GM18868 (cell line): ENCODE measurements around the gene EXOC4.

ENCODE experiments used
- ATAC-seq: cut with Tn5 transposase; IDR thresholded peaks from one replicate; pipeline ENCODE4 v1.9.1; 2021; ENCODE audit warnings: mild to moderate bottlenecking, moderate library complexity; ENCODE audit not compliant: unreplicated experiment

EXOC4 gene

DNA sequence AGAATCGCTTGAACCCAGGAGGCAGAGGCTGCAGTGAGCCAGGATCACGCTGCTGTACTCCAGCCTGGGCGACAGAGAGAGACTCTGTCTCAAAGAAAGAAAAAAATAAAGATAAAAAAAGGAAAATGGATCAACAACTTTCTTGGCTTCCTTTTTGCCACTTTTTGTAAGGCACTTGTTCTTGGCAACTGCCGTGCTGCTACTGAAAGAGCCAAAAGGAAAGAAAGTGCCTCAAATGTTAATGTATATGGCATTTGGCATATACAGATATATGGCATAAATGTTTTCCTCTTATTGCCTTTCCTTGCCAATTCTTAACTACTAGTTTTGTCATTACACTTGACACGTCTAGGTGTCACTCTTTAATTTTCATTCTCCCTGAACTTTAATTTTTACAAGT is 480.5 kb downstream of the EXOC4 start:
- no peak for ATAC-seq

DNA sequence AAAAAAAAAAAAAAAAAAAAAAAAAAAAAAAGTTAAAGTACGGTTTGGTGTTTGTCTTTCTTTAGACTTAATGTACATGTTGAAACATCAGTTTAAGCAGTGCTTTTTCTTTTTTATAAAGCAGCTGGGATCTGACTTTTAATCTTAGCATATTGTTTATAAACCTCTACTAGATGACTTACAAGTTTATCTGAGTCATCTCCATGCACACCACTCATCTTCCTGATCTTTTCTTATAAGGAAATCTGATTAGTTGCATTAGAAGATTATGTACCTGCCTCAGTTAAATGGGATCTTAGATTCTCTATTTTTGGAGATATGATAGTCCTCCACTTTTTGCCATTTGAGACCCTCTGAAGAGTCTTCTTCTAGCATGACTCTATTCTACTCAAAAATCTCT is 482.3 kb downstream of the EXOC4 start:
- ATAC-seq = no peak

DNA sequence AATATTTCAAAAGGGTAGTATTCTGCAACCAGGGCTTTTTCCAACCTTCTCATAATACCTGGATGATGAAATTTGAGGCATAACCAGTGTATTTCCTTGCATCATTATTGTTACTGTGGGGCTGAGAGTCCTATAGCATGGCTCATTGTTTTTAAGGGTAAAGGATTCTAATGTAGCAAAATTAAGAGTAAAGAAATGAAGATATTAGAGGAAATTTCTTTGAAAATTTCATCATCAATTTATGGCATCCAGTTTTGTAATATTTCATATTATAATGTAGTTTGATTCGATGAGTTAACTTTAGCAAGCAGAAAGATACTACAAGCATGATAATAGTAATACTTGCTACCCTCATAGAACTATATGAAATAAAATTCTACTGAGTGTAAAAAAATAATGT is 486.9 kb downstream of the EXOC4 start:
- no peak for ATAC-seq

DNA sequence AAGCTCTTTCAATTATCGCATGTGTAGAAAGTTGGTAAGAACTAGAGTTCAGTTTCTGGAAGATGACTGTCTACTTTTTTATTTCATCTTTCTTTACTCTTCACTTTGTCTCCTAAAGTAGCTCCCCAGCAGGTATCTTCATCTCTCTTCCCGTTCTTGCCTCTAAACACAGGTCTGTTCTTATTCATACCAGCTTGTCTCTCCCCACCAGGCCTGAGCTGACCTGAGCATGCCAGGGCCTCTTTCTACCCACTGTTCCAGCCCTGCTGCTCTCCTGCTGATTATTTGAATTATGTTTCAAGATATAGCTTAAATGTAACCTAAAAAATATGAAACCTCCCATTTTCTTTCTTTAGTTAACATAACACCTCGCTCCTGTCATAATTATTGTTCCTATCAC is 488.2 kb downstream of the EXOC4 start:
- no peak for ATAC-seq

DNA sequence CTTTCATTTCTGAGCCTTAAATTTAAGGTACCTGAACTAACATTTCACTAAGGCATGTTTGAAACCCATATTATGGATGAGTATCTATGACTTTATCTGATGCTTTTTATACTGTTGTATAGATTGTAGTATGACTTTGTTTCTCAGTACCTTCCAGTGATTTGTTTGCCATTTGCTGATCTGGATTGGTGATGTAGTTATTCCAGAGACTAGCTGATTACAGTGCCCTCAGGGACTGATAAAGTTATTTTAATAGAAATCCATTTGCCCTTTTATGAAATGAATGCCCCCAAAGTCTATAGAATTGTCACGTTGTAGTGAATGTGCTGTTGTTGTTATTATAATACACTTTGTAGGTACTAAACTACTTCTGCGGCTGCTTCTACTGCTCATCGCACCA is 488.8 kb downstream of the EXOC4 start:
- ATAC-seq = no peak

DNA sequence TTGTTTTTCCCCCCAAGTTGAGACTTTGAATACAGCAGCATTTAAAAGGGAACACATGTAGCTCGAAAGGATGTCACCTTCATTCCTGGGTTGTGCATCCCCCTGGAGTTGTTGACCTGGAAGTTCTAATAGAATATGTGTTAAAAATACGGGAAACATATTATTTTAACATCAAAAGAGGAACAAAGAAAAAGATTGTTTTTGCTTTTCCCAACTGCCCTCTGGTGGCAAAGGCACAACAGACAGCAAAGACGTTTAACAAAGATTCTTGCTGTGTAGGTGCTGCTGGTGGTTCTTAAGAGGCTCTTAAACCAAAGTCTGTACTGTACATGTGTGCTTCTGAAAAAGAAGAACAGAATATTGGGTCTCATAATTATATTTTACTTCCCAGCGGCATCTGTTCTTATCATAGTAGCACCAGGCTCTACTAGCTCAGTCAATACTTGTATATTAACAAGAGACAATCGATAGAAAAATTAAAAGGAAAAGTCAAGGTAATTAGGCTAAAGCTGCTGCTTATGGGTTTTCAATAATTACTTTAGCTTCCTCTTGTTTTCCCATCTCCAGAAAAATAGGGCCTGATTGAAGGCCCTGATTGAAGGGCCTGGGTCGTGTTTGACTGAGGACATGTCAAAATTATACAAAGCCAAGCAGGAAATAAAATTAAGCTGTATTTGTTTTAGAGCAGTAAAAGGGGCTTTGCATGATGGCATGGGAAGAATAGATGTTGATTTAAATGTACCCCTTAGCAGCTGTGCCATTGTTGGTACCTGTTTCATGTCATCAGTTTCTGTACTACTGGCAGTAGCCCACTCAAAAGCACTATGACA is 490.0 kb downstream of the EXOC4 start:
- ATAC-seq = no peak

DNA sequence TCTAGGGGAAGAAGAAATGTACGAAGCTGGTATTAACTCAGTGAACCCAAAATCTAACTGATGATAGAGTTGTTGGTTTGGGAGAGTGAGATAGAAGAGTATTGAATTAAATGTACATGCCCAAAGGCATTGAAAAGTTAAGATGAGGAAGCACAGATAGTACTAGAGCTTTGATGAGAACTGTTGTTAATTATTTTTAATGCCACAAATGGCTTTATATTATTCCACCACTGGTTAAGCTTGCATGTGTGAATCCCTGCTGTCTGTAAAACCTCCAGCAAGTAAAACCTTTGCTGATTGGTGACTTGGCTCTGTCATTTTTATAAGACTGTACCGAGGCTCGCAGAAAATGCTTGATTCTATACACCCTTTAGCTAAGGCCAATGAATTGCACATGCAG is 491.6 kb downstream of the EXOC4 start:
- no peak for ATAC-seq

DNA sequence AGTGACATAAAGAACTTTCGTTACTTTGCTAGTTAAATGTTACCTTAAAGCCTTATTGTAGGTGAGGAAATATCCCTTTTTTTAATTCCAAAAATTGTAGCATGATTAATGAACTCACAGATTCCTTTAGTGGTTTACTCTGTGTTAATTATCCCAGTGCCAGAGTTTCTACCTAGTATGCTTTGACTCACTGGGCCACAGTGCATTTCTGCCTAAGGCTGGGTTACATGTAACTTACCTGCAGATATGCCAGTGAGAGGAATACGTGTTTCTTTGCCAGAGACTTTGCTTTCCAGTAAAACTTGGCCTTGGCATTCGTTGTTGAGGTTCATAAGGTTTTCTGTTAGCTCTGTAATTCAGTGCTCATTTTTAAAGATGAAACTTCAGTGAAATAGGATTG is 493.4 kb downstream of the EXOC4 start:
- no peak for ATAC-seq

DNA sequence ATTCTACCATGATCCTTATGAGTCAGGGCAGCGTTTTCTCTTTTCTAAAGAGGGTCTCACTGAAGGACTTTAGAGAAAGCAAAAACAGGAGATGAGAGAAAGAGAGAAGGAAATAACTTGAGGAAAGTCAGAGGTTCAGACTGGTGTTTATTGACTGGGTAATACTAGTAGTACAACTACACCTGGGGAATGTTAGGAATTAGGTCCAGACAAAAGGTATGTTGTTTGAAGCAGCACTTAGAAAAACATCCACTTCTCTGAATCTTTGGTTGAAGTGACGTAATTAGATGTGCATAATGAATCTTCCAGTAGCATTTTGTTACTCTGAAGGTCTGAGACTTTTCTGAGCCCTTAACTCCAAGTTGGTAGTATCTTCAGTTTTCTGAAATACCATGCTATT is 494.0 kb downstream of the EXOC4 start:
- no peak for ATAC-seq

DNA sequence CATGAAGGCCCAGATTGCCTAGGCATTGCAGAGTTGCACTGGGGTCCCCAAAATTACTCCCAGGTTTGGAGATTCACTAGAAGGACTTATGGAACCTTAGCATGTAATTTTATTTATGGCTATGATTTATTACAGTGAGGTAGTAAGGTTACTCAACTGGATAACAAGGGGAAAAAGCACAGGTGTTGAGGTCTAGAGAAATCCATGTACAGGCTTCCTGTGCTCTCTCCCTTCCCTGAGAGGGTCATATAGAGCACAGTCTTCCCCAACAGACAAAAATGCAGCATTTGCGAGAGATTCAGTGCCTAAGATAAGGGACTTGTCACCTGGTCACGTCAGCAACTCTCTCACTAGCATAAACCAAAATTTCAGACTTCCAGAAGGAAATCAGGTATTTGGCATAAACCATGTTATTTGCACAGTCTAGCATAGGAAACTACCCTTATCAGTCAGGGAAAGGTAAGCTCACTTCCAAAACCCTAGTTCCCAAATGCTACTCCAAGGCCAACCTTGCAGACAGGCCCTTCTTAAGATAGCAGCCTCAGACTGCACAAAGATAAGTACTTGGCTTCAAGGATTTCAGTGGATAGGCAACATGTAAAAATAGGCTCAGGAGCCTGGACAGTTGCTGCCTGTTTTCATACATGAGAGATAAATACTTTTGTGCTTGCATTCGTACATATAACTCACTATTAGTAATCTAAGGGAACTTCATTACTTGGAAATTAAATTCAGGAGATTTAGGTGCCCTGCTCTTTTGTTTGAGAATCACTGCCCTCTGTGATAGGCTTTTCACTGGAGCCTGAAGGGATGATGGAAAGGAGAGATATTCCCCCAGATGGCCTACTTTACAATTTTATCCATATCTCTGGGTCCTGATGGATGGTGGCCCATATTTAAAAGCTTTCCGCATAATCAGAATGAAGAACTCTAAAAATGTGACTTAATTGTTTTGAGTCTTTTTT is 495.8 kb downstream of the EXOC4 start:
- no peak for ATAC-seq

DNA sequence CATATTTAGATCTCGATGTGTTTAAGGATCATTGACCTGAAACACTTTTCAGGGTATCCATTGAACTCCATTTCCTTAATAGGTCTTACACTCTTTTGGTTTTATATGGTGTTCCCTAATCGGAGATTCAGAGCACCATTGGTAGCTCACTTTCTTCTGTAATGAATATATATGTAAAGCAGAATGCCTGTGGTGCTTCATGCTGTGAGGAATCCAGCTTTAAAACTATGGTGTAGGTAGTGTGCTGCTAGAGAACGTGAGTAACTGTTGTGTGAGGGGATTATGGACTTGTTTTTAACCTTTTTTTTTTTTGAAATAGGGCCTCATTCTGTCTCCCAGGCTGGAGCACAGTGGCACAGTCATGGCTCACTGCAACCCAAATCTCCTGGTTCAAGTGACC is 497.4 kb downstream of the EXOC4 start:
- no peak for ATAC-seq

DNA sequence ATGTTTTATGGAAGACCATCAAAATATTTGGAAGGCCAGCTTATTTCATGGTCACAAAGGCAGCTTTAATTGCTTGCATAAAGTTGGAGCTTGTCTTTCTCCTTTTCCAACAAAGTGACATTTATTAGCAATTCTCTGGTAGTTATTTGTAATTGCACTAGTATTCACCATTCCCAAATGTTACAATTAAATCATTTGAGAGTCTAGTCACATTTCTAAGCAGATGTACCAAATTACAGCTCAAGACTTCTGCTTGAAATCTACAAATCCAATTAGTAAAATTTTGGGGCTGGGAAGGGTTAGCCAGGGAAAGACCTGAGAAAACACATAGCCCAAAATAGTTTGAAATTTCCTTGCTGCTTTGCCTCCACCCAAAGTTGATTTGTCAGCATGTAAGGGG is 498.2 kb downstream of the EXOC4 start:
- ATAC-seq = no peak

DNA sequence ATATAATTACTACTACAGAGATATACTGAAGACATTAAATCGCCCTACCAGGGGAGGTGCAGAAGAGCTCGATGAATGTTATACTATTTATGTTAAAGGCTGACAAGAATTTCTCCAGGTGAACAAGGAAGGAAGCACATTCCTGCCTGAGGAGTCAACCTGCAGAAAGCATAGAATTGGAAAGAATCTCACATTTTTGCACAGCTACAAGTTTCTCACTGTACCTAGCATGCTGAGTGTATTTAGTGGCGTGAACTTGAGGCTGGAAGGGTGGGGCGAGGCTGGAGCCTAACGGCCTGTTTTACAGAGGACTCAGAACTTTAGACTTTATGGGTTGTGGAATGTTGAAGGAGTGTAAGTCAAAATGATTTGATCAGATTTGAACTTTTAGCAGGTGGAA is 500.6 kb downstream of the EXOC4 start:
- ATAC-seq = no peak

DNA sequence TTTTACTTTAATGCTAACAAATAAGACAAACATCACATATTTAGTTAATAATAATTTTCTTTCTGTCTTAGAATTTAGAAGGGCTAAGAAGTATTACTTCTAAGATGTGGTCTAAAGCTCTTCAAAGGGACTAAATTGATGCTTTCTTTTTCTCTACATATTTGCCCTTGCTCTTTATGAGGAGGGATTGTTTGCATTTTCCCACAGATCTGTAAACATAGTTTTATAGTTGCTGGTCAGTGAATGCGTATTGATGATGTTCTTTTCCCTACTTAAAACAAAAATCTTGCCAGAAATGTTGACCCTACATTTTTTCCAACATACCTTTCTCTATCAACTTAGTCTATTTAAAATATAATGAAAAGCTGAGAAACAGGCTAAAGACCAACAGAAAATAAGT is 501.8 kb downstream of the EXOC4 start:
- no peak for ATAC-seq

DNA sequence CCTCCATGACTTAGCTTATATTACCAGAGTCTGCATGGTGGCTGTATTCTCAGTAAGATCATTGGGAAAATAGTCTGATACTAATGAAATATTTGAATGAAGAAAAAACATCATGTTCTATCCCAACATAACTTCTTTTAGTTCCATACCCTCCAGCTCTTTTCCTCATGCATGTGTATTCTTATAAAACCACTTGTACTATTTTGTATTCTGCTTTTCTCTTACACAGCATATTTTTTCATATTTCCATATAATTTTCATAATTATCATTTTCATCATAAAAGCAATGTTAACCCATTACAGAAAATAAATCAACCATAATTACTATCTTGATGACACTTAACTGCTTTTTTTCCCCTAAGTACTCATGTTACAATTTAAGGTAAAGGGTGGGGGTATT is 503.0 kb downstream of the EXOC4 start:
- ATAC-seq = no peak

DNA sequence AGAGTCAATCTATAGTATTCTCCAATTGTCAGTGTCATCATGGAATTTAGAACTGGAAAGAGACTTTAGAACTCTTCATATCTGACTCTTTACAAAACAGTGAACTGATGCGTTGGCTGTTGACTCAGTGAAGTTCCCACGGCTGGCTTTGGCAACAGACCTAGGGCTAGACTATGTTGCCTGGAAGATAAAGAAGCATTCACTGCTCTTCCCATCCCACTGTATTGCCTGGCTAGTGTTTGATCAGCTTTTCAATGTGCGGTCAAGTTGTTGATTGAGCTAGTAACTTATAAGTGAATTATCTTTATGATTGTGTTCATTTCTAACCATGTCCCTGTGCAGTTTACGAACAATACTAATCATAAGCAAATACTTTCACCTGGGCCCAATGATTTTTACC is 508.6 kb downstream of the EXOC4 start:
- ATAC-seq = no peak

DNA sequence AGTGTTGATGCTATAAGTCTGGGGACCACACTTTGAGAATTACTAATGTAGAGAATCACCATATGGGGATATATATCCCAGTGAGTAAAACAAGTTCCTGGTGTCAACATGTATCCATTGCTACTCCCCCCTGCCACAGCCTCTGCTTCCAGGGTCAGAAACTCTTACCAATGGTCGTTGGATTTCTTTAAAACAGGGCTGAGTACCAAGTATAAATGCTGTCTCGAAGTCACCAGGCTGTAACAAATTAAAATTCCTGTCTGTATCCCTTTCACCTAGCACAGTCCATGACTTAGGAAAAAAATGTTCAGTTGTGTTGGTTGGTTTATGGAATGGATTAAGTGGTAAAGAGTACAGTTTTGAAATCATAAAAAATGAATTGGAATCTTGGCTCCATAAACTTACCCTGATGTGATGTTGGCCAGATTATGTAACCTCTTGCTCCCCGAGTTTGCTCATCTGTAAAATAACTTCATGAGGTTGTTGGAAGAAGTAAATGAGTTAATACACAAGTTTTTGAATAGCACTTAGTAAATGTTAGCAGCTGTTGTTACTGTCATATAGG is 510.3 kb downstream of the EXOC4 start:
- ATAC-seq = no peak

DNA sequence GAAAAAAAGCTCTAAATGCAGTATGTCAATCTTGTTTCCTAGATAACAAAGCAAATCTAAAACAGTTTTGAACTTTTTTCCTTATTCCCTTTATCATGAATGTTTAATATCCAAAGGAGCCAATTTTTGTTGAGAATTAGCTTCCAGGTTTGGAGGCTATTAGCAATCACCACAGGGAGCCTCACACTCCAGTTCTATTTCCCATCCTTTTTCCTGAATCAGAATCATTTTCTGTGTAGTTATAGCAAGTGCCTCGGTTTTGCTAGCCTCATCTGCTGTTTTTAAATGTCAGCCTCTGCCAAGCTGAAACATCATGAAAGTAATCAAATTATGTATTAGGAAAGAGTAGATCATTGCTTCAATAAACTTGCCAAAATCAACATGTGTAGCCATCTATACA is 516.8 kb downstream of the EXOC4 start:
- no peak for ATAC-seq

DNA sequence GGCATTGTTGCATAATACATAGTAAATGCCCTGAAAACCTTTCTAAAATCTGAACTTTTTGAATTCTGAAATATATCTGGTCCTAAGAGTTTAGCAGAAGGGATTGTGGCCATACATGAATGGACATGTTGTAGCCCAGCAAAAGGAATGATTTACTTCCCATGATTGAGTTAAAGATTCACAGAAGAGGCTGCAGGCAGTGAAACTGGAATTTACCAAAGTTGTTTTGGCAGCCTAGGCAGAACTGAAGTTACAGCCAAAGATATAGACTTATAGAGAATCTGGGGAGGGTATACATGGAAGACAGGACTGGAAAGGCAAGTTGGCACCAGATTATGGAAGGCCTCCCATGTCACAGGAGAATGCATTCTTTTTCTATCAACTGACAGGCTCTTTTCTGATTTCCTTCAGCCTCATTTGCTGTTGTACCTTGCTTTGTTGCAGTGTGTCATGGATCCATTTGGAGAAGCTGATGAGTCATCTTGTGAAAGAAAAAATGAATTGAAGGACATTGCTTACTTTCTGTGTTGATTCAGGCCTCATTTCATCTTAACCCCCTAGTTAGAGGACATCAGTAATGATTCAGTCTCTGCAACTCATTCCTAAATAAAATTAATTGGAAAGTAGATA is 518.1 kb downstream of the EXOC4 start:
- no peak for ATAC-seq

DNA sequence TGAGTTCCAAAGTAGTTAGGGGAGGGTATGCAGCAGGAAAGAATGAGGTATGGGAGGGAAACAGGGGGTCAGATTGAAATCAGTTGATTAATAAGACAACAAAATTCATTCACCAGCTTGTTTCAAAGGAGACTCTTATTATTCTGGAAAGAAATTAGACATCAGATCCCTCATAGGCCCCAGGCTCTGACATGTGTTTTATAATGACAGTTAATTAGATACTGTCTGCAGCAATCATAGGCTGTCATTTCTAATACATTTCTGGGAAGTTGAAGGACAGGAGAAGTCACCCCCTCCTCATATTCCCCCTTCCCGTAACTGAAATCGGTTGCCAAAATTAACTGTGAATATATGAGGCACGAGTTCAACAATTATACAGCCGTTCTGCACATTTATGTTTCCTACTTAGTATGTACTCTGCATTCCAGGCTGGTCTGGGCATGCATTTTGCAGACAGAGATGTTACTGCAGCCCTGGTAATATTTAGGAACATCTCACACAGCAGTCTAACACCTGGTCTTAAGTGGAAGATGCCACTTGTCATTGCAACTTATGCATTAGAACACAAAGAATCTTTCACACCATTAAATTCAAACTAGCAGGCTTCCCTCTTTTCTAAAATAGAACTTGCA is 519.0 kb downstream of the EXOC4 start:
- no peak for ATAC-seq

DNA sequence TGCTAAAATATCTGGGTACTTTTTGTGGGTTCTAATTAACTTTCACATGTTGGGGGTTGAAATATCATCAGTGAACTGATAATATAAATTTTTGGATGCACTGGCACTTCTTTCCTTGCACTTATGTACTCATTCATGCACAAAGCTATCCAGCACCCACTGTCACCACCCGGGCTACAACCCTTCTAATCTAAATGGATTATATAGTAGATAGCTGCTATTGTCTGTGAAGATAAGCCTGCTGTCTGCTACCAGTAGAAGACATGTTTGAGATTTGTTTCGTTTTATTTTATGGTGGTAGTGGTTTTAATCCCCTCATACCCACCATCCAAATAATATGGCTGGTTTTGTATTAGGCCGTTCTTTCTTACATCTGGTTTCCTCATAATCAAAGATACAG is 520.7 kb downstream of the EXOC4 start:
- ATAC-seq = no peak
